ENCODE results near the gene PFDN6.

The PFDN6 gene

GRCh38 chr6:33276581-33276863, 12.9 kb upstream of the PFDN6 start:
- Histone ChIP-seq H3K27me3 (ENCODE audit: insufficient read depth, insufficient read length) (no peaks in the 10 kb centered on the region), H3K36me3 (ENCODE audit: insufficient read depth, insufficient read length, low read length) (peaks cover 83% of the 10 kb centered on the region), H3K9ac (ENCODE audit: insufficient read length, low read depth) (peak overlapping the region; percentile 81), H3K4me3 (ENCODE audit: insufficient read length, low read depth) (peak overlapping the region; percentile 35), H3K9me3 (ENCODE audit: insufficient read depth, low read length) (peaks cover 7% of the 10 kb centered on the region; the same call in 1 of the 2 replicates), H3K4me1 (ENCODE audit: insufficient read depth, insufficient read length) (peaks cover 7% of the 10 kb centered on the region)
- TF ChIP-seq ZNF274 (IDR thresholded peaks at IDR 0.05; ENCODE audit: low read depth, low read length) (no peak), SUZ12 (IDR thresholded peaks at IDR 0.05; ENCODE audit: extremely low read depth, insufficient read depth, insufficient read length) (no peak), YY1 (IDR thresholded peaks at IDR 0.05; ENCODE audit: insufficient read depth, insufficient read length) (no peak)
- DNase-seq (ENCODE audit: low read depth, low spot score): no peak

- Histone ChIP-seq H3K4me1 (ENCODE audit: insufficient read depth, insufficient read length) (peaks cover 7% of the 10 kb centered on the region), H3K9me3 (ENCODE audit: insufficient read depth, low read length) (peaks cover 7% of the 10 kb centered on the region; the same call in 1 of the 2 replicates), H3K4me3 (ENCODE audit: insufficient read length, low read depth) (peak within 1 kb of the TSS; percentile 35), H3K27me3 (ENCODE audit: insufficient read depth, insufficient read length) (no peaks in the 10 kb centered on the region), H3K36me3 (ENCODE audit: insufficient read depth, insufficient read length, low read length) (peaks cover 87% of the 10 kb centered on the region), H3K9ac (ENCODE audit: insufficient read length, low read depth) (peak within 1 kb of the TSS; percentile 81)
- no peak for DNase-seq (ENCODE audit: low read depth, low spot score)
- no peak for TF ChIP-seq YY1 (IDR thresholded peaks at IDR 0.05; ENCODE audit: insufficient read depth, insufficient read length)
- TF ChIP-seq ZNF274 (IDR thresholded peaks at IDR 0.05; ENCODE audit: low read depth, low read length): no peak
- TF ChIP-seq SUZ12 (IDR thresholded peaks at IDR 0.05; ENCODE audit: extremely low read depth, insufficient read depth, insufficient read length): no peak
Observed at GRCh38 chr6:33276864-33277662, 12.3 kb upstream of the PFDN6 start, which contains the start of gene B3GALT4. B3GALT4 (plus strand) TSS chr6:33277123; CDS start chr6:33277420, 297 bp downstream.

- Histone ChIP-seq H3K4me1 (ENCODE audit: insufficient read depth, insufficient read length) (peaks cover 7% of the 10 kb centered on the region), H3K4me3 (ENCODE audit: insufficient read length, low read depth) (peak overlapping the region; percentile 35), H3K9ac (ENCODE audit: insufficient read length, low read depth) (peak overlapping the region; percentile 81), H3K9me3 (ENCODE audit: insufficient read depth, low read length) (peaks cover 7% of the 10 kb centered on the region; the same call in 1 of the 2 replicates), H3K36me3 (ENCODE audit: insufficient read depth, insufficient read length, low read length) (peaks cover 87% of the 10 kb centered on the region), H3K27me3 (ENCODE audit: insufficient read depth, insufficient read length) (no peaks in the 10 kb centered on the region)
- no peak for DNase-seq (ENCODE audit: low read depth, low spot score)
- TF ChIP-seq YY1 (IDR thresholded peaks at IDR 0.05; ENCODE audit: insufficient read depth, insufficient read length) (no peak), ZNF274 (IDR thresholded peaks at IDR 0.05; ENCODE audit: low read depth, low read length) (no peak), SUZ12 (IDR thresholded peaks at IDR 0.05; ENCODE audit: extremely low read depth, insufficient read depth, insufficient read length) (no peak)
Observed at GRCh38 chr6:33277663-33278391, 11.6 kb upstream of the PFDN6 start.

GRCh38 chr6:33278392-33278741, 11.0 kb upstream of the PFDN6 start:
- H3K4me1 ChIP-seq (ENCODE audit: insufficient read depth, insufficient read length): peaks cover 7% of the 10 kb centered on the region
- peak overlapping the region; percentile 81 for H3K9ac ChIP-seq (ENCODE audit: insufficient read length, low read depth)
- no peaks in the 10 kb centered on the region for H3K27me3 ChIP-seq (ENCODE audit: insufficient read depth, insufficient read length)
- peaks cover 86% of the 10 kb centered on the region for H3K36me3 ChIP-seq (ENCODE audit: insufficient read depth, insufficient read length, low read length)
- DNase-seq (ENCODE audit: low read depth, low spot score): no peak
- no peak overlapping the region for H3K4me3 ChIP-seq (ENCODE audit: insufficient read length, low read depth)
- TF ChIP-seq SUZ12 (IDR thresholded peaks at IDR 0.05; ENCODE audit: extremely low read depth, insufficient read depth, insufficient read length) (no peak), ZNF274 (IDR thresholded peaks at IDR 0.05; ENCODE audit: low read depth, low read length) (no peak), YY1 (IDR thresholded peaks at IDR 0.05; ENCODE audit: insufficient read depth, insufficient read length) (no peak)
- peaks cover 7% of the 10 kb centered on the region; the same call in 1 of the 2 replicates for H3K9me3 ChIP-seq (ENCODE audit: insufficient read depth, low read length)

GRCh38 chr6:33278810-33279209, 10.6 kb upstream of the PFDN6 start:
- DNase-seq (ENCODE audit: low read depth, low spot score): no peak
- Histone ChIP-seq H3K9ac (ENCODE audit: insufficient read length, low read depth) (no peak overlapping the region), H3K4me1 (ENCODE audit: insufficient read depth, insufficient read length) (peaks cover 7% of the 10 kb centered on the region), H3K27me3 (ENCODE audit: insufficient read depth, insufficient read length) (no peaks in the 10 kb centered on the region), H3K4me3 (ENCODE audit: insufficient read length, low read depth) (no peak overlapping the region), H3K9me3 (ENCODE audit: insufficient read depth, low read length) (peaks cover 7% of the 10 kb centered on the region; the same call in 1 of the 2 replicates), H3K36me3 (ENCODE audit: insufficient read depth, insufficient read length, low read length) (peaks cover 87% of the 10 kb centered on the region)
- TF ChIP-seq SUZ12 (IDR thresholded peaks at IDR 0.05; ENCODE audit: extremely low read depth, insufficient read depth, insufficient read length): no peak
- TF ChIP-seq YY1 (IDR thresholded peaks at IDR 0.05; ENCODE audit: insufficient read depth, insufficient read length): no peak

GRCh38 chr6:33279257-33279695, 10.1 kb upstream of the PFDN6 start:
- DNase-seq (ENCODE audit: low read depth, low spot score): no peak
- no peak overlapping the region for H3K9ac ChIP-seq (ENCODE audit: insufficient read length, low read depth)
- peaks cover 7% of the 10 kb centered on the region for H3K4me1 ChIP-seq (ENCODE audit: insufficient read depth, insufficient read length)
- no peak overlapping the region for H3K4me3 ChIP-seq (ENCODE audit: insufficient read length, low read depth)
- peaks cover 87% of the 10 kb centered on the region for H3K36me3 ChIP-seq (ENCODE audit: insufficient read depth, insufficient read length, low read length)
- TF ChIP-seq ZNF274 (IDR thresholded peaks at IDR 0.05; ENCODE audit: low read depth, low read length): no peak
- TF ChIP-seq SUZ12 (IDR thresholded peaks at IDR 0.05; ENCODE audit: extremely low read depth, insufficient read depth, insufficient read length): no peak
- no peak for TF ChIP-seq YY1 (IDR thresholded peaks at IDR 0.05; ENCODE audit: insufficient read depth, insufficient read length)
- peaks cover 7% of the 10 kb centered on the region; the same call in 1 of the 2 replicates for H3K9me3 ChIP-seq (ENCODE audit: insufficient read depth, low read length)
- no peaks in the 10 kb centered on the region for H3K27me3 ChIP-seq (ENCODE audit: insufficient read depth, insufficient read length)

GRCh38 chr6:33279971-33280511, 9.4 kb upstream of the PFDN6 start:
- no peak for TF ChIP-seq YY1 (IDR thresholded peaks at IDR 0.05; ENCODE audit: insufficient read depth, insufficient read length)
- no peak for TF ChIP-seq ZNF274 (IDR thresholded peaks at IDR 0.05; ENCODE audit: low read depth, low read length)
- no peak for TF ChIP-seq SUZ12 (IDR thresholded peaks at IDR 0.05; ENCODE audit: extremely low read depth, insufficient read depth, insufficient read length)
- Histone ChIP-seq H3K4me3 (ENCODE audit: insufficient read length, low read depth) (no peak overlapping the region), H3K36me3 (ENCODE audit: insufficient read depth, insufficient read length, low read length) (peaks cover 87% of the 10 kb centered on the region), H3K9me3 (ENCODE audit: insufficient read depth, low read length) (peaks cover 7% of the 10 kb centered on the region; the same call in 1 of the 2 replicates), H3K27me3 (ENCODE audit: insufficient read depth, insufficient read length) (no peaks in the 10 kb centered on the region), H3K9ac (ENCODE audit: insufficient read length, low read depth) (no peak overlapping the region), H3K4me1 (ENCODE audit: insufficient read depth, insufficient read length) (peaks cover 7% of the 10 kb centered on the region)
- DNase-seq (ENCODE audit: low read depth, low spot score): no peak
